Medulla oblongata (tissue), 1 donor: Measurements from ENCODE around the gene SUN1.

Source experiments
- DNase-seq: peaks from one replicate; pipeline ENCODE4 v3.0.0-alpha.2; 2015; ENCODE audit errors: extremely low spot score

SUN1 gene

DNA sequence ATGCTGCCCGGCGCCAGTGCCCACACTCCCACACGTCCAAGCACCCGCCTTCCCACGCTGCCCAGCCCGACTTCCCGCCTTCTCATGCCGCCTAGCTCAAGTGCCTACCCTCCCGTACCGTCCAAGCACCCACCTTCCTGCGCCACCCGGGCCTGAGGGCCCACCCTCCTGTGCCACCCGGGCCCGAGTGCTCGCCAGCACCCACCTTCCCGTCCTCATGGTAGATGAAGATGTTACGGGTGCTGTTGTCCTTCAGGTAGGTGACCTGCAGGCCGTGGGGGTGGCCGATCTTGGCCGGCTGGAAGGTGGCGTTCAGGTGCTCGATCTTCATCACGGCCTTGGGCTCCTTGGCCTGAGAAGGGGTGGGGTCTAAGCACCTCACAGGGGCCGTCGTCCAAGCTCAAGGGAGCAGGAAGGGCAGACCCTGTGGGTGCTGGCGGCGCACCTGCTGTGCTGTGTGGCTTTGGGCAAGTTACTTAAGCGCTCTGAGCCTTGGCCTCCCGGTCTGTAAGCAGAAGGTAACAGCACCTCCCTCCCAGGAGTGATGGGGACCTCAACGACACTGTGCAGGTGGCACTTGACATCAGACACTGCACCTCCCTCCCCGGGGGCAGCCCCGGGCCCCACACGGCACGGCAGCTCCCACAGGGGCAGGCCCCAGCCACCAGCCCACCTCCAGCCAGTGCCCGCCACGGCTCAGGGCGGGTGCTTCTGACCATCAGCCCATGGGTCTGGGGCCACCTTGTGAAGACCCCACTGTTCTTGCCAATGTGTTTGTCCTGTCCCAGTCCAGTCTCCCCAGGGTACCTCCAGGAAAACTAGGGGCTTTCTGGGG is 71.9 kb downstream of the SUN1 start:
- no peak for DNase-seq

DNA sequence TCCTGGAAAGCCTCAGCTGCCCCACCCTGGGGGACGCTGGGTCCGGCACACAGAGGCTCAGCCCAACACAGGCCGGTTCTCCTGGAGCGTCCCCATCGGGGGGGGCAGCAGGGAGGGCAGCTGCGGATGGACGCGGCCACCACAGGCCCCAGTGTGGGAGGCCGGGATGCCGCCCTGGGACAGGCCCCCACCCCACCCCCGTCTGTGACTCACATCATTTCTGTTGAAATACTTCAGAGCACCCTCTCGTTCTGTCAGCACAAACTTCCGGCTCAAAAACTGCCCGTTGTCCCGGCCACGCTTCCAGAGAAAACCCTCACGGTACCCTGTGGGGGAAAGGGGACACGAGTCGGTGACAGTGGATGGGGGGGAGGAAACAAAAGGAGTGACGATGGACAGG is 72.6 kb downstream of the SUN1 start:
- no peak for DNase-seq

DNA sequence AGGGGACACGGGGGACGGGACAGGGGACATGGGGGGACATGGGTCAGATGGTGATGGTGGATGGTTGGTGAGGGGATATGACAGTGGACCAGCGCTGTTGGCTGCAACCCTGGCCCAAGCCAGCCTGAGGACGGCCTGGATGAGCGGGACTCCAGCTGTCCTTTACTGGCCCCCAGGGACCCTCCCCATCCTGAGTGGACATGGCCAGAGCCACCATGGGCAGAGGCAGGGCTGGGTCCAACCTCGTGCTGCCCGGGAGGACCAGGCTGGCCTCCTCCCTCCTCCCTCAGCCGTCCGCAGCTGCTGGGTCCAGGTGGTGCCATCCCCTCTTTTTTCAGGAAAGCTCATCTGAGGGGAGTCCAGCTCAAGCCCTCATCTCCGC is 74.5 kb downstream of the SUN1 start:
- no peak for DNase-seq

DNA sequence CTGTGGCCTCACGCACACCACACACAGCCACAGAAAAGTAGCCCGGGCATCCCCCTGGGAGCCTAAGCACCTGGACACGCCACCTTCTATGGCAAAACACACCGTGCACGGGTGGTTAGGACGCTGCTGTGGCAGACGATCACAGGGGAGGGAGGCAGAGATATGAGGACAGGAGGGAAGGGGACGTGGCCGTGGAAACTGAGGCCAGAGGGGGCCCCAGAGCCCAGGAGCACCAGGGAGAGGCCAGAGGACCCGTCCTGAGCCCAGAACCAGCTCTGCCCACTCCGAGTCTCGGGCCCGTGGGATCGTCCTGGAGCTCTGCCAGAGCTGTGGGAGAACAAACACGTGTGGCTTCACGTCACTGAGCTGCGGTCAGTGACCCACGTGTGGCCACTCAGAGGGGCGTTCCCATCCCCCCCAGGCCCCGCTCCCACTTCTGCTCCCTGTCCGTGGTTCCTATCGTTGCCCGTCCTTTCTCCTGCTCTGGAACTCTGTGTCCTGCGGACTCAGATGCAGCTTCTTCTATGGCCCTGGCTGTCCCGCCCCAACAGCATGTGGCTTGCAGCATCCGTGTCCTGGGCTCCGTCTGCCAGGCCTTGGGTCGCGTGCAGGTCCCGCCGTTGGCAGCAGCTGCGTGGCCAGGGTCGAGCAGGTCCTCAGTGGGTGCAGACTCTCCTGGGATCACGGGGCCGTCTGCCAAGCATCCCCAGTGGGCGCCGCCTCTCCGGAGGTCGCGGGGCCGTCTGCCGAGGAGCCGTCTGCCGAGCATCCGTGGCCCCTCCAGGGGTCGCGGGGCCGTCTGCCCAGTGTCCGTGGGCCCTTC is 75.1 kb downstream of the SUN1 start:
- DNase-seq: no peak

DNA sequence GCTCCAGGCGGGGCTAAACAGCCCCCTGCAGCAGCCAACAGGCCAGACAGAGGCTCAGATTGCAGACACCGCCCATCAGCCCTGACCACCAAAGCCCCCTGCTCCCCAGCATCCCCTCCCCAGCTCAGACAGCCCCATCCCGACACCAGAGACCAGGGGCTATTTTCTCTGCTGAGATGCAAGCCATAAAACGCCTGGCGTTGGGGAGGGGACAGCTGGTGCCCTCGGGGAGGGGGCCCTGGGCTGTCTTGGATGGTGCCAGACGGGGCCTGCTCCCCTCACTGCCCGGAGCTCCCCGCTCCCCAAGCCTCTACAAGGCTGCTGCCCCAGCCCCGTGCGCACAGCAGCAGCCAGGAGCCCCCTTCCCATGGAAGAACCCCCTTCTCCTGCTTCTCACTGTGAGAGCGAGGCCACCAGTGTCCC is 75.9 kb downstream of the SUN1 start:
- no peak for DNase-seq

DNA sequence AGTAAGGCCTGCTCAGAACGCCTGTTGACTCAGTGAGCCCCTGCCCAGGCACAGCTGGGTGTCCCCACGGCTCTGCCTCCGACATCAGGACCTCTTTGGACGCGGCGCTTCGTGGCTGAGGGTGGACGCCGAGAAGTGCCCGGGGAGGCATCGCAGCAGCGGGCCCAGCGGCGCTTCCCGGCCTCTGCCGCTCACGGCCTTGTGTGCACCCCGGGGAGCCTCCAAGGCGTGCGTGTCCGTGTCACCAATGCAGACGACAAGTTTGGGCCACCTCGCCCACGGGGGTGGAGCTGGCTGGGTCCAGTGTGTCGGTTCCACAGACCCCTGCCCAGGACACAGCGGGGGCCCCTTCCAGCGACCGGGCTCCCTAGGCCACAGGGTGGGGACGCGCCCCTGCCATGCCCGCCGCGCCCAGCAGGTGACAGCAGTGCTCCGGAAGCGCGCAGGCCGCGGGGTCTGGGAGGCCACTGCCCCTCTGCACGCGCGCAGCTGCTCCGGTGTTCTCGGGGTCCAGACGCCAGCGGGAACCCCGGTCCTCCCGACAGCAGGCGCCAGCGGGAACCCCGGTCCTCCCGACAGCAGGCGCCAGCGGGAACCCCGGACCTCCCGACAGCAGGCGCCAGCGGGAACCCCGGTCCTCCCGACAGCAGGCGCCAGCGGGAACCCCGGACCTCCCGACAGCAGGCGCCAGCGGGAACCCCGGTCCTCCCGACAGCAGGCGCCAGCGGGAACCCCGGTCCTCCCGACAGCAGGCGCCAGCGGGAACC is 76.5 kb downstream of the SUN1 start:
- peak; percentile 51 for DNase-seq

DNA sequence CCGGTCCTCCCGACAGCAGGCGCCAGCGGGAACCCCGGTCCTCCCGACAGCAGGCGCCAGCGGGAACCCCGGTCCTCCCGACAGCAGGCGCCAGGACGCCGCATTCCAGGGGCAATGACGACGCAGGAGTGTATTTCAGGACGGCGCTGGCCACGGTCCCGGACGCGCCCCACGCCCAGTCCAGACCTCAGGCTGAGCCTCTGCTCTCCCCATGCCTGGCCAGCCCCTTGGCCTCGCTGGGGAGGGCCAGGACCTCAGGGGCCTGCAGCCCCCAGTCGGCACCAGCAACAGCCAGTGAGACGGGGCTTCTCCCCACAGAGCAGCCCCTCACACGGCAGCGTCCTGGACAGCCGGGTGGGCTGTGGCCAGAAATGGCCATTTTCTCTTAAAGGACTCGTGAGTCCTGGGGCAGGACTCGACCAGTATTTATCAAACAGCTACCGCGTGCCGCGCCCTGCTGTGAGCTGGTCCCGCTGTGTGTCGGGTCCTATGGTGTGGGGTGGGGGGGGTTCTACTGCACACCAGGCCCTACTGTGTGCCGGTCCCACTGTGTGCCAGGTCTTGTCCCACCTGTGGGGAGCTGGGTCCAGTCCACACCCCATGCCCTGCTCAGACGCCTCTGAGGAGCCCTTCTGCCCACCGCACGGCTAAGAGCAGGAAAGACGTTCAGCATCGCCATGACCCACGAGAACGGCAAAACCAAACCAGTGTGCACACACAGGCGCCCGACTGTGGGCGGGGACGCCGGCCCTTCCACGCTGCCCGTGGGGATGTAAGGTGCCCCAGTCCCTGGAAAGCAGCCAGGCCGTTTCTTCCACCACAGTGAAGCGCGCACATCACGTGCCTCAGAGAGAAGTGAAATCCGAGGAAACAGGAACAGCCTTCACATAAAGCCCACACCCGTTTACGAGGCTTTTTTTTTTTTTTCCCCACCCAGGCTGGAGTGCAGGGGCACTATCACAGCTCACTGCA is 77.4 kb downstream of the SUN1 start:
- peak; percentile 86 for DNase-seq

DNA sequence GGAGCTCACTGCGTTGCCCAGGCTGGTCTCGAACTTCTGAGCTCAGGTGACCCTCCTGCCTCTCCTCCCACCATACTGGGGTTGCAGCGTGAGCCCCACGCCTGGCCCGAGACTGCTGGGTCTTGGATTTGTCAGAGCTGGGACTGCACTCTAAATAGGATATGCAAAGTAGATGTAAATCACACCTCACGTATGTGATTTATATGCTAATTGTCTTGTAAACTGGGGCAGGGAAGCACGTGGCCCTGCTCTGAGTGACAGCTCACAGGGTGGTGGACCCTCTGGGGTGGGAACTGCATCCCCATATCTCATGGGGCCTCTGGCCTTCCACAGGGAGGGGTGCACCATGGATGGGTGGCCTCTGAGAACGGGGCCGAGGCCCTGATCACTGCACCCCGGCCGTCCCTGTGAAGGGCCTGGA is 78.2 kb downstream of the SUN1 start:
- no peak for DNase-seq

DNA sequence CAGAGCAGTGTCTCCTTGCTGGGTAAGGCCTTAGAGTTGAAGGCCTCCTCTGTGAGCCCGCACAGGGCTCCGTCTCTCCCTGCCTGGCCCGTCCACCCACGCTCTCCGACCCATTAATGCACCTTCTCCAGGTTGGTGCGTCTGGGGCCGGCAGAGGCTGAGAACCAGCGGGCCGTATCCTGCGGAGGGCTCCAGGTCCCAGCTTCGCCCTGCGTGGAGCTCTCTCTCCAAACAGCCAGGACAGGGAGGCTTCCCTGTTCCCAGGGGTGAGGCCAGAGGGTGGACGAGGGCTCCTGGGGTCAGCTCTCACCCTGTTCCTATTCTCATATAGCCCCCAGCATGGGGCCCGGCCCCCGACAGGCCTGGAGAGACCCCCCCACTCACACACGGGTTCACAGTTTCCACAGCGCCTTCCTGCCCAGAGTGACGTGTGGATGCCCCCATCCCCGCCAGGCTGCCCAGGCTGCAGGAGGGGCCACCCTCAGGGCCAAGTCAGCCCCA is 78.7 kb downstream of the SUN1 start:
- no peak for DNase-seq

DNA sequence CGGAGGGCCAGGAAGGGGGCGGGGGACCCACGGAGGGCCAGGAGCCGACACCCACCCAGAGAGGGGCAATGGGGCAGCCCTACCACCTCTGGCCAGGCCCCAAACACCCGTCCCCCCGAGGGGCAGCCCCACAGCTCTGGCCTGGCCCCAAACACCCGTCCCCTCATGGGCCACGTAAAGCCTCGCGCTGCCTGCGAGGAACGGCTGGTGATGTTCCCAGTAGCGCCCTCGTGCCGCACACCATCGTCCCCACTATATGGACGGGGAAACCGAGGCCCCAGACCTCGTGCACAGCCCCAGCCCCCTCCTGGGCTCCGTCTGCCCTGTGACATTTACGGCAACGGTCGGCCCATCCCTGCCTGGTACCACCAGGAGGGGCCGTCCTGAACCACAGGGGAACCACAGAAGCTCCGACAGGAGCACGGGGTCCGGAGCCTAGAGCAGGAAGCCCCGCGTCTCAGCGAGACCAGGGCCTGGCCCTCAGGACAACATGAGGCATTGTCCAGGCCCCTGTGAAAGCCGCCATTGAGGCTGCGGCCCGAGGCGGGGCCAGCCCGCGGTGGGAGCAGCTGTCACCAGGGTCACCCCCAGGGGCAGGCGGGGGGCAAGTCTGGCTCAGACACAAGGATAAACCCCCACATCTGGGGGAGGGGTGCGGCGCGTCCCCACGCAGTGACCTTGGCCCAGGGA is 79.7 kb downstream of the SUN1 start:
- peak; percentile 91 for DNase-seq

DNA sequence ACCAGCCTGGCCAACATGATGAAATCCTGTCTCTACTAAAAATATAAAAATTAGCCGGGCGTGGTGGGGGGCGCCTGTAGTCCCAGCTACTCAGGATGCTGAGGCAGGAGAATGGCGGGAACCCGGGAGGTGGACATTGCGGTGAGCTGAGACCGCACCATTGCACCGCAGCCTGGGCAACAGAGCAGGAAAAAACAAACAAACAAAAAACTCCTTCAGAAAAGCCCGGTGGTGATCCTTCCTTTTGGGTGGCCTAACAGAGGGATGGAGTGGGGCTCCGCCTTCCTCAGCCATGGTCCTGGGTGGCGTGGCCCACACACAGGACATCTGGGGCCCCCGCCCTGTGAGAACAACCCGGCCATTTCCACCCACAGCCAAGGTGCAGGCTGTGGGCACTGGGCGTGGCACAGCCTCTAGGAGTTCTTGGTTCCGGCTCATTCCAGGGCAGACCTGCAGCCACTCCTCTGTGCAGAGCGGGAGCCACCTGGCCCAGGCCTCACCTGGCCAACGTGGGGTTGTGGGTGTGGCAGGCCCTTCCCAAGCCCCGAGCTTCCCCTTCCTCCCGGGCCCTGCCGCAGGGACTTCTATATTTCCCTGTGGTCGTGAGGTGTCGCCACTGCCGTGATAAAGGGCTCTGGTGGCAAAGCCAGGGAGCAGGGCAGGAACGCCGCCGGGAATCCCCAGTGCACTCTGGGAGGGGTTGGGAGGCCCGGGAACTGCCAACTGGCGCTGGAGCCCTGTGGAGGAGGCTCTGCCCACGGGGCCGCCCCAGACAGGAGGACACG is 81.7 kb downstream of the SUN1 start:
- DNase-seq: peak; percentile 77

DNA sequence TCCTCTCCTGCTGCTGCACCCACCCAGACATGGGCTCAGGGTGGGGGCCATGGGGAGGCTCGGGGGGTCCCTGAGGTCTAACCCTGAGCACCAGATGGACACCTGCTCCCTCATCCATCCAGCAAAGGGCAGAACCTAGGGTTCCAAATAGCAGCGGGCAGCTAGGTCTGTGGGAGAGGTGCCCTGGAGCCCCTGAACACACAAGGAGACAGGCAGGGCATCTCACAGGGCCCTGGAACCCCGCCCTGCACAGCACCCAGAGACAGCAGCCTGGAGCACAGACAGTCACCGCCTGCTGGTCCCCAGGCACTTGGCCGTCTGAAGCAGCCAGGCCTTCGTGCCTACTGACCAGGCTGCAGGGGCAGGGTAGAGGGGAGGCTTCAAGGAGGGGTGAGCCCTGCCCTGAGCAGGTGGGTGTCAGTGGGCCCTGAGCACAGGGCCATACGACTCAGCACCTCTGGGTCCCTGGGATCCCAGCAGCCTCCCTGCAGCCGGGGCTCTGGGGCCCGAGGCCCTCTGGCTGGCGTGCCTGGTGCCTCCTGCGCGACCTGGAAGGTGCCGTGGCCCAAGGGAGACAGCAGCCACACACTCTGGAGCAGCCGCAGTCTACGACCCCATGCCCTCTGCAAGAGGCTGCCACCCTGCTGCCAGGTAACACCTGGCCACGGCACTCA is 82.4 kb downstream of the SUN1 start:
- no peak for DNase-seq

DNA sequence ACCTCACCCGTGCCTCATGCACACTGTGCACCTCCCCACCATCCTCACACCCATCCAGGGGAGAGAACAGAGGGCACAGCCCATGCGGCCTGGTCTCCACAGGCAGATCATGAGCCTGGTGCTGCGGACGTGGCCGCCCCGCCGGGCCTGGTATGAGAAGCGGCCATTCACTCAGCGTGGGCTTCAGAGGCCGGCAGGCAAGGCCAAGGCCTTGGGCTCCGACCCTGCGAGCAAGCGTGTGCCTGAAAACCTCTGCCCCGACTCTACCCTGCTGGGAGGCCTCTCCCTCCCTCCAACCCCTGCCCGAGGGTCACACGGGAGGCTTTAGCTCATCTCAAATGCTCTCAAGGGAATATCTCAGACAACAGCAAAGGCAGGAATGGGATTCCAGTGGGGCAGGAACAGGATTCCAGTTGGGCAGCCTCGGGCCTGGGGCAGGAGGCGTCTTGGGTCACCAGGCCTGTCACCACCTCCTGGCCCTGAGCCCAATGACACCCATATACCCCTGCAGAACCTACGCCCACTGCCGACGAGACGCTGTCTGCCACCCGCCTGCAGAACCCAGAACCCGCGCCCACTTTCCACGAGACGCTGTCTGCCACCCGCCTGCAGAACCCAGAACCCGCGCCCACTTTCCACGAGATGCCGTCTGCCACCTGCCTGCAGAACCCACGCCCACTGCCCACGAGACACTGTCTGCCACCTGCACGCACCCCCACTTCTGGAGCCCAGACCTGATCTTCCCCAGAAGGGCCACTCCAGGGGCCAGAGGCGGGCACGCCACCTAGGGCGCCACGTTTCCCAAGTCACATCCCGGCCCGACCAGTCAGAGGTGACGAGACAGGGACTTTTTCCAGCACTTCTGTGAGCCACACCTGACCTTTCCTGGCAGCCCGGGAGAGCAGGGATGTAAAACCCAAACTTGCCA is 83.3 kb downstream of the SUN1 start:
- no peak for DNase-seq

DNA sequence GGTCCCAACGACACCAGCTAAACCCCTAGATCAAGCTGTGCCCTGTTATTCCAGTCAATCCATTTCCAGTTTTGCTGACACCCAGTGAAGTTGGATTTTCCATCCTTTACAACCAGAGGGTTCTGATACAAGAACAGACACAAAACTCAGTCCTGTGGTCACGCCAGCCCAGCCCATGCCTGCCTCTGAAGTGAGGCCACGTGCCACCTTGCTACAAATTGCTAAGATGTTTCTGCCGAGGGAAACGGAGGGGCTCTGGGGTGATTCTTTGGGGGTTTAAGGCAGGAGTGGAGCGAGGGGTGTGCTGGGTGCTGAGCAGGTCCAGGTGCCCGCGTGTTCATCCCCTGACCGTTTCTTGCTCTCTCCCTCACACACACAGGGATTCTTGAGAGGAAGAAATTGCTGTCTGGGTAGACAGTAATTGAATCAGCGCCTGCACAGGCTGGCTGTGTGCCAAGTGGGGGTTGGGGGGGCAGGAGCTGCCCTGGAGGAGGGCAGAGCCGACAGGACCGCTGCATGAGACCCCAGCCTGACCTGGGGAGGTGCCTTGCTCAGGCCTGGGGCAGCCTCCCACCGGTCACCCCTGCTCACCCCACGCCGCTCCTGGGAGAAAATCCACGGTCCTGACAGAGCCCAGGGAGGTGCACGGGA is 84.1 kb downstream of the SUN1 start:
- DNase-seq: no peak

DNA sequence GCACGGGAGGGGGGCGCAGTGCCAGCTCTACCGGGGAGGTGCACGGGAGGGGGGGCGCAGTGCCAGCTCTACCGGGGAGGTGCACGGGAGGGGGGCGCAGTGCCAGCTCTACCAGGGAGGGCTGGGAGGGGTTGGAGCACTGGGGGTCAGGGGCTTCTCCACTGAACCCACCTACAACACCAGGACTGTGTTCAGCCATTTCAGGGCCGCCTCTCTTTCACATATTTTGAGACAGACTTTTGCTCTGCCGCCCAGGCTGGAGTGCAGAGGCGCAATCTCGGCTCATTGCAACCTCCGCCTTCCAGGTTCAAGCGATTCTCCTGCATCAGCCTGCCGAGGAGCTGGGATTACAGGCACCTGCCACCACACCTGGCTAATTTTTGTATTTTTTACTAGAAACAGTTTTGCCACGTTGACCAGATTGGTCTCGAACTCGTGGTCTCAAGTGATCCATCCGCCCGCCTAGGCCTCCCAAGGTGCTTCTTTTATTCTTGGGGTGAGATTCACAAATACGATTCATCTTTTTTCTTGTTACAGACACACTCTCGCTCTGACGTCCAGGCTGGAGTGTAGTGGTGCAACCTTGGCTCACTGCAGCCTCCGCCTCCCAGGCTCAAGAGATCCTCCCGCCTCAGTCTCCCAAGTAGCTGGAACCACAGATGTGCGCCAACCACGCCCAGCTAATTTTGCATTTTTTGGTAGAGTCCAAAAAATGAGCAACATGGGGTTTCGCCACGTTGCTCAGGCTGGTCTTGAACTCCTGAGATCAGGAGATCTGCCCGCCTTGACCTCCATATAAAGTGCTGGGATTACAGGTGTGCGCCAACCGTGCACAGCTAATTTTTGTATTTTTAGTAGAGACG is 85.2 kb downstream of the SUN1 start:
- DNase-seq: no peak

DNA sequence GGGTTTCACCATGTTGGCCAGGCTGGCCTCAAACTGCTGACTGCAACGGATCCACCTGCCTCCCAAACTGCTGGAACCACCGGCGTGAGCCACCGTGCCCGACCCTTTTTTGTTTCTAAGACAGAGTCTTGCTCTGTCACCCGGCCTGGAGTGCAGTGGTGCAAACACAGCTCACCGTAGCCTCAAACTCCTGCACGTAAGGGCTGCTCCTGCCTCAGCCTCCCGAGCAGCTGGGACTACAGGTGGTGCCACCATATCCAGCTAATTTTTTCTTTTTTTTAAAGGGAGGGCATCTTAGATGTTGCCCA is 85.8 kb downstream of the SUN1 start:
- no peak for DNase-seq
